Upper lobe of right lung (tissue), 1 donor: ENCODE measurements around the gene SLC46A3. TPM values are rescaled to one million over a fixed set of nuclear protein-coding genes. Genes with fewer than 3 reads are reported as not detected.

ENCODE experiments used
- ATAC-seq: fragments of 200-7000 bp; cut with Tn5 transposase; one replicate; pipeline ENCODE4 v1.9.1; 2020; ENCODE audit warnings: mild to moderate bottlenecking, moderate library complexity
- DNase-seq: peaks from one replicate; pipeline ENCODE4 v3.0.0-alpha.2; 2020
- H3K27ac ChIP-seq: fragments of 200-600 bp; one replicate; pipeline ENCODE4 v1.8.0; 2022
- H3K27me3 ChIP-seq: fragments of 200-600 bp; one replicate; pipeline ENCODE4 v1.8.0; 2022; ENCODE audit warnings: mild to moderate bottlenecking
- H3K36me3 ChIP-seq: fragments of 200-600 bp; one replicate; pipeline ENCODE4 v1.8.0; 2022
- H3K4me1 ChIP-seq: fragments of 200-600 bp; one replicate; pipeline ENCODE4 v1.8.0; 2022
- H3K4me3 ChIP-seq: fragments of 200-600 bp; one replicate; pipeline ENCODE4 v1.8.0; 2022; ENCODE audit warnings: mild to moderate bottlenecking
- H3K9me3 ChIP-seq: fragments of 200-600 bp; one replicate; pipeline ENCODE4 v1.8.0; 2022
- CTCF ChIP-seq: fragments of 200-600 bp; IDR thresholded peaks from one replicate; pipeline ENCODE4 v1.8.0; 2022; ENCODE audit warnings: antibody characterized with exemption
- intact Hi-C: fragments of 100-400 bp; cut with DNase I; formaldehyde crosslinking; loops from one replicate; pipeline ENCODE4 v1.11.0; 2022
- total RNA-seq: library from RNA; stranded (reverse); fragmentation: NEBNext Ultra II Directional; extraction: Animal tissue kit (Norgen Biotek cat#: 25700); gene quantifications from one replicate; pipeline ENCODE4 v1.2.1, GENCODE V29; 2021
- donor health status: DM: no; HTN: yes; CAD: no; lungs with severe emphysema.

SLC46A3 gene
- total RNA-seq, 1 donor from 2014 or later = 20.2 TPM

GRCh38 chr13:28658539-28658795, 60.3 kb downstream of the SLC46A3 start:
- DNase-seq = no peak
- no peak for ATAC-seq
- H3K27ac ChIP-seq = peak overlapping the region; percentile 91
- peak overlapping the region; percentile 83 for H3K4me3 ChIP-seq
- no peaks in the 10 kb centered on the region for H3K9me3 ChIP-seq
- H3K27me3 ChIP-seq = no peaks in the 10 kb centered on the region
- TF ChIP-seq CTCF = no peak
- peaks cover 26% of the 10 kb centered on the region for H3K4me1 ChIP-seq
- peaks cover 13% of the 10 kb centered on the region for H3K36me3 ChIP-seq
- intact Hi-C loops = no loop called here

- Histone ChIP-seq H3K27me3 (no peaks in the 10 kb centered on the region), H3K27ac (peak overlapping the region; percentile 91), H3K4me3 (peak overlapping the region; percentile 83), H3K9me3 (no peaks in the 10 kb centered on the region), H3K36me3 (peaks cover 8% of the 10 kb centered on the region), H3K4me1 (peaks cover 26% of the 10 kb centered on the region)
- no peak for DNase-seq
- no peak for TF ChIP-seq CTCF
- no peak for ATAC-seq
- intact Hi-C loops = no loop called here
These were observed 60.8 kb downstream of the SLC46A3 start for GRCh38 chr13:28657784-28658538.

GRCh38 chr13:28655561-28655960, 63.2 kb downstream of the SLC46A3 start:
- H3K4me3 ChIP-seq = no peak overlapping the region
- no peaks in the 10 kb centered on the region for H3K9me3 ChIP-seq
- H3K4me1 ChIP-seq = peaks cover 18% of the 10 kb centered on the region
- intact Hi-C loops = no loop called here
- ATAC-seq = no peak
- H3K27ac ChIP-seq = no peak overlapping the region
- no peaks in the 10 kb centered on the region for H3K27me3 ChIP-seq
- H3K36me3 ChIP-seq = no peaks in the 10 kb centered on the region
- TF ChIP-seq CTCF = no peak
- no peak for DNase-seq

GRCh38 chr13:28654276-28654675, 64.5 kb downstream of the SLC46A3 start:
- intact Hi-C loops = no loop called here
- no peak overlapping the region for H3K27ac ChIP-seq
- no peaks in the 10 kb centered on the region for H3K9me3 ChIP-seq
- DNase-seq (no peak), ATAC-seq (no peak)
- H3K4me1 ChIP-seq = peaks cover 10% of the 10 kb centered on the region
- H3K36me3 ChIP-seq = no peaks in the 10 kb centered on the region
- no peaks in the 10 kb centered on the region for H3K27me3 ChIP-seq
- TF ChIP-seq CTCF = no peak
- H3K4me3 ChIP-seq = no peak overlapping the region

GRCh38 chr13:28653111-28653510, 65.7 kb downstream of the SLC46A3 start:
- no peak for DNase-seq
- Histone ChIP-seq H3K4me1 (peaks cover 10% of the 10 kb centered on the region), H3K27me3 (no peaks in the 10 kb centered on the region), H3K9me3 (no peaks in the 10 kb centered on the region), H3K36me3 (no peaks in the 10 kb centered on the region), H3K27ac (no peak overlapping the region), H3K4me3 (no peak overlapping the region)
- intact Hi-C loops = no loop called here
- TF ChIP-seq CTCF = no peak
- ATAC-seq = no peak
